Tibial nerve (tissue), 3 donors: ENCODE measurements around the gene SYDE2.

Experiments
- POLR2A ChIP-seq, 2 donors: fragments of 450-650 bp; IDR thresholded peaks; one replicate each; pipeline ENCODE4 v1.6.1; 2017; ENCODE audit warnings: antibody characterized with exemption in 2 of 2, mild to moderate bottlenecking in 2 of 2, moderate library complexity in 2 of 2
- TF ChIP-seq, protein P1 (sequence below), 5 experiments: fragments of 200-600 bp in 3 of 5; fragments of 450-650 bp in 2 of 5; sonication (generic) in 3 of 5; IDR thresholded peaks; one replicate each; pipeline ENCODE4 v1.5.1; 2016 to 2019; ENCODE audit warnings: antibody characterized with exemption in 5 of 5, mild to moderate bottlenecking in 3 of 5, moderate library complexity in 2 of 5

DNA sequence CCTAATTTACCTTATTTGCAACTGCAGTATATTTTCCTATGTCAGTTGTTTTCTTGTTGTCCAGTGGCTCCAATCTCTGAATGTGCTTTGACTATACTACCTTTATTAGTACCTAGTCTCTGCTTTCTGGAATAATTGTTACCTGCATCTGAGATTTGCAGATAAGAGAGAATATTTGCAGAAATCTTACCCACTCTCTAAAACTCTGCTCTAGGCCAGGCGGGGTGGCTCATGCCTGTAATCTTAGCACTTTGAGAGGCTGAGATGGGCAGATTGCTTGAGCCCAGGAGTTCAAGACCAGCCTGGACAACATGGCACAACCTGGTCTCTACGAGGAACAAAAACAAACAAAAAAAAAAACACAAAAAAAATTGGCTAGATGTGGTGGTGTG, 2.0 kb upstream of the SYDE2 start:
- TF ChIP-seq, protein P1, sequence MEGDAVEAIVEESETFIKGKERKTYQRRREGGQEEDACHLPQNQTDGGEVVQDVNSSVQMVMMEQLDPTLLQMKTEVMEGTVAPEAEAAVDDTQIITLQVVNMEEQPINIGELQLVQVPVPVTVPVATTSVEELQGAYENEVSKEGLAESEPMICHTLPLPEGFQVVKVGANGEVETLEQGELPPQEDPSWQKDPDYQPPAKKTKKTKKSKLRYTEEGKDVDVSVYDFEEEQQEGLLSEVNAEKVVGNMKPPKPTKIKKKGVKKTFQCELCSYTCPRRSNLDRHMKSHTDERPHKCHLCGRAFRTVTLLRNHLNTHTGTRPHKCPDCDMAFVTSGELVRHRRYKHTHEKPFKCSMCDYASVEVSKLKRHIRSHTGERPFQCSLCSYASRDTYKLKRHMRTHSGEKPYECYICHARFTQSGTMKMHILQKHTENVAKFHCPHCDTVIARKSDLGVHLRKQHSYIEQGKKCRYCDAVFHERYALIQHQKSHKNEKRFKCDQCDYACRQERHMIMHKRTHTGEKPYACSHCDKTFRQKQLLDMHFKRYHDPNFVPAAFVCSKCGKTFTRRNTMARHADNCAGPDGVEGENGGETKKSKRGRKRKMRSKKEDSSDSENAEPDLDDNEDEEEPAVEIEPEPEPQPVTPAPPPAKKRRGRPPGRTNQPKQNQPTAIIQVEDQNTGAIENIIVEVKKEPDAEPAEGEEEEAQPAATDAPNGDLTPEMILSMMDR (IDR thresholded peaks at IDR 0.05) = no peak
- no peak for TF ChIP-seq POLR2A (IDR thresholded peaks at IDR 0.05)
